Neural cell (in vitro differentiated cells): ENCODE data around the gene TMPRSS11A. TPM values are rescaled to one million over a fixed set of nuclear protein-coding genes. Genes with fewer than 3 reads are reported as not detected.

ENCODE experiments used
- H2AFZ ChIP-seq: fragments of 200-600, 300-800 bp; sonication (generic), shearing (Covaris generic); 2 replicates; pipeline ENCODE4 v1.6.0; 2014; ENCODE audit warnings: low read depth, mild to moderate bottlenecking, antibody characterized with exemption, low read length, moderate library complexity
- H3F3A ChIP-seq: fragments of 200-600 bp; shearing (Covaris generic); 2 replicates; pipeline ENCODE4 v1.6.1; 2016; ENCODE audit warnings: mild to moderate bottlenecking, moderate library complexity, mixed read lengths, antibody characterized with exemption, low read length; ENCODE audit not compliant: insufficient read depth, poor library complexity, severe bottlenecking
- H3K27ac ChIP-seq: fragments of 200-600, 300-800 bp; sonication (generic), shearing (Covaris generic); 2 replicates; pipeline ENCODE4 v1.5.1; 2014; ENCODE audit warnings: mild to moderate bottlenecking, low read length, moderate library complexity
- H3K27me3 ChIP-seq: fragments of 300-800, 200-600 bp; sonication (generic), shearing (Covaris generic); 2 replicates; pipeline ENCODE4 v1.6.0; 2014; ENCODE audit warnings: mild to moderate bottlenecking, low read depth, low read length, moderate library complexity; ENCODE audit not compliant: insufficient read depth
- H3K36me3 ChIP-seq: fragments of 300-800, 200-600 bp; sonication (generic), shearing (Covaris generic); 2 replicates; pipeline ENCODE4 v1.5.1; 2014; ENCODE audit warnings: mild to moderate bottlenecking, antibody characterized with exemption, low read length, moderate library complexity; ENCODE audit not compliant: insufficient read depth
- H3K4me2 ChIP-seq: fragments of 300-800, 200-600 bp; sonication (generic), shearing (Covaris generic); 2 replicates; pipeline ENCODE4 v1.6.0; 2014; ENCODE audit warnings: mild to moderate bottlenecking, low read length
- H3K4me3 ChIP-seq: fragments of 300-800, 200-600 bp; sonication (generic), shearing (Covaris generic); 2 replicates; pipeline ENCODE4 v1.5.1; 2014; ENCODE audit warnings: mild to moderate bottlenecking, low read length, moderate library complexity
- H3K79me2 ChIP-seq: fragments of 200-600 bp; shearing (Covaris generic); replicated peaks from 2 replicates; pipeline ENCODE4 v1.6.0; 2014; ENCODE audit warnings: mild to moderate bottlenecking, low read length, moderate library complexity; ENCODE audit not compliant: insufficient read depth
- H3K9ac ChIP-seq: fragments of 300-800, 200-600 bp; sonication (generic), shearing (Covaris generic); 2 replicates; pipeline ENCODE4 v1.6.1; 2016; ENCODE audit warnings: mild to moderate bottlenecking, low read length, mixed read lengths
- H3K9me2 ChIP-seq: fragments of 200-600 bp; shearing (Covaris generic); 2 replicates; pipeline ENCODE4 v1.6.1; 2016; ENCODE audit warnings: mild to moderate bottlenecking, low read length, mixed read lengths; ENCODE audit not compliant: insufficient read depth
- H3K9me3 ChIP-seq: fragments of 200-600, 300-800 bp; sonication (generic), shearing (Covaris generic); 2 replicates; pipeline ENCODE4 v1.6.1; 2016; ENCODE audit warnings: mild to moderate bottlenecking, mixed run types, low read length, moderate library complexity, mixed read lengths
- H4K20me1 ChIP-seq: fragments of 200-600 bp; shearing (Covaris generic); 2 replicates; pipeline ENCODE4 v1.6.1; 2016; ENCODE audit warnings: mild to moderate bottlenecking, mixed run types; ENCODE audit not compliant: insufficient read depth
- EP300 ChIP-seq: fragments of 450-650 bp; conservative IDR thresholded peaks from 2 replicates; pipeline ENCODE4 v1.6.1; 2014; ENCODE audit warnings: antibody characterized with exemption, mild to moderate bottlenecking, moderate library complexity; ENCODE audit not compliant: poor library complexity, severe bottlenecking
- EZH2 ChIP-seq: fragments of 200-600, 300-800 bp; shearing (Covaris generic), sonication (generic); IDR thresholded peaks from 2 replicates; pipeline ENCODE4 v1.6.1; 2014; ENCODE audit warnings: antibody characterized with exemption, low read length, borderline replicate concordance, mild to moderate bottlenecking; ENCODE audit not compliant: insufficient read depth, poor library complexity, severe bottlenecking
- MXI1 ChIP-seq: fragments of 450-650 bp; conservative IDR thresholded peaks from 2 replicates; pipeline ENCODE4 v1.6.1; 2014; ENCODE audit warnings: antibody characterized with exemption, mild to moderate bottlenecking; ENCODE audit not compliant: poor library complexity, severe bottlenecking
- POLR2AphosphoS5 ChIP-seq: IDR thresholded peaks from 2 replicates; pipeline ENCODE4 v1.6.1; 2012
- RAD21 ChIP-seq: fragments of 450-650 bp; conservative IDR thresholded peaks from 2 replicates; pipeline ENCODE4 v1.6.1; 2014; ENCODE audit warnings: antibody characterized with exemption, mild to moderate bottlenecking, moderate library complexity
- REST ChIP-seq: IDR thresholded peaks from 2 replicates; pipeline ENCODE4 v1.6.1; 2012; ENCODE audit warnings: borderline replicate concordance
- SMC3 ChIP-seq: fragments of 450-650 bp; conservative IDR thresholded peaks from 2 replicates; pipeline ENCODE4 v1.6.1; 2014; ENCODE audit warnings: antibody characterized with exemption, mild to moderate bottlenecking, moderate library complexity; ENCODE audit not compliant: poor library complexity
- TAF1 ChIP-seq: IDR thresholded peaks from 2 replicates; pipeline ENCODE4 v1.6.1; 2012; ENCODE audit warnings: low read depth
- polyA plus RNA-seq: library from polyadenylated mRNA; depleted of rRNA; stranded (reverse); fragments of >200 nt; gene quantifications from 2 replicates; pipeline ENCODE4 v1.2.3, GENCODE V29; 2014
- TF ChIP-seq, protein P1 (sequence below): fragments of 450-650 bp; IDR thresholded peaks from 2 replicates; pipeline ENCODE4 v1.5.1; 2014; ENCODE audit warnings: antibody characterized with exemption, mild to moderate bottlenecking, moderate library complexity; ENCODE audit not compliant: poor library complexity, severe bottlenecking

Gene TMPRSS11A
- polyA plus RNA-seq, 1 donor from 2014 or later = not detected

GRCh38 chr4:67910585-67910905 is 52.7 kb downstream of the TMPRSS11A start:
- Histone ChIP-seq H3K36me3 (no peaks in the 10 kb centered on the region), H3K9me2 (no peaks in the 10 kb centered on the region), H3K9me3 (no peaks in the 10 kb centered on the region), H4K20me1 (no peaks in the 10 kb centered on the region), H2AFZ (no peak overlapping the region), H3K4me3 (no peak overlapping the region), H3K27me3 (no peaks in the 10 kb centered on the region), H3F3A (no peaks in the 10 kb centered on the region), H3K4me2 (no peak overlapping the region), H3K79me2 (no peaks in the 10 kb centered on the region), H3K9ac (no peak overlapping the region), H3K27ac (no peak overlapping the region)
- TF ChIP-seq, protein P1, sequence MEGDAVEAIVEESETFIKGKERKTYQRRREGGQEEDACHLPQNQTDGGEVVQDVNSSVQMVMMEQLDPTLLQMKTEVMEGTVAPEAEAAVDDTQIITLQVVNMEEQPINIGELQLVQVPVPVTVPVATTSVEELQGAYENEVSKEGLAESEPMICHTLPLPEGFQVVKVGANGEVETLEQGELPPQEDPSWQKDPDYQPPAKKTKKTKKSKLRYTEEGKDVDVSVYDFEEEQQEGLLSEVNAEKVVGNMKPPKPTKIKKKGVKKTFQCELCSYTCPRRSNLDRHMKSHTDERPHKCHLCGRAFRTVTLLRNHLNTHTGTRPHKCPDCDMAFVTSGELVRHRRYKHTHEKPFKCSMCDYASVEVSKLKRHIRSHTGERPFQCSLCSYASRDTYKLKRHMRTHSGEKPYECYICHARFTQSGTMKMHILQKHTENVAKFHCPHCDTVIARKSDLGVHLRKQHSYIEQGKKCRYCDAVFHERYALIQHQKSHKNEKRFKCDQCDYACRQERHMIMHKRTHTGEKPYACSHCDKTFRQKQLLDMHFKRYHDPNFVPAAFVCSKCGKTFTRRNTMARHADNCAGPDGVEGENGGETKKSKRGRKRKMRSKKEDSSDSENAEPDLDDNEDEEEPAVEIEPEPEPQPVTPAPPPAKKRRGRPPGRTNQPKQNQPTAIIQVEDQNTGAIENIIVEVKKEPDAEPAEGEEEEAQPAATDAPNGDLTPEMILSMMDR = no peak
- TF ChIP-seq RAD21 = no peak
- no peak for TF ChIP-seq MXI1
- TF ChIP-seq REST = no peak
- no peak for TF ChIP-seq SMC3
- TF ChIP-seq TAF1 = no peak
- no peak for TF ChIP-seq EP300
- no peak for TF ChIP-seq EZH2
- TF ChIP-seq POLR2AphosphoS5 = no peak

DNA sequence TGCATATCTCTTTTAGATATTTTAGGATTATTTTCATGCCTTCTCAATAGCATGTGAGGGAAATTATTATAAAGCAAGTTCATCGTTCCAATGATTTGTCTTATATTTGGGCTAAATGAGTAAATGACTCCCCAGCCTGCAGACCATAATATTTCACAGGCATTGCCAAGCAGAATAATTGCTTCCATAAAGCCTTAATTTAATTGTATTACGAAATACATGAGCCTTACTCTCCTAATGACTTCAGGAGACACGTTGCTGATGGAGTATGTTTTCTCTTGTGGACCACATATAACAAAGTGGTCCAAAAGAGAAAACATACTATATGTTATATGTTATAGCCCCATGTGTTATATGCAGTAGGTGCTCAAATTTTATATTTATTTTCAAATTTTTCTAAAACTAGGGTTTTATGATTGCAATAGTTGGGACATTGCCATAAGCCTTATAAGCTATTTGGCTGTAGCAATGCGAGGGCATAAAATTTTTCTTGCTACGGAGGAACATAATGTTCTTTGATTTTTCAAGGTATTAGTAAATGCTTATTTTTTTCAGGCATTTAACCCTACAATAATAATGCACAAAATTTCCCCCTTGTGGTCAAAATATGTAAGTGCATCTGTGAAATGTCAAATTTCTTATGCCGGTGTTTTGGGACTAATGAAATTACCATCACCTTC is 53.2 kb downstream of the TMPRSS11A start:
- no peak overlapping the region for H2AFZ ChIP-seq
- H3F3A ChIP-seq = no peaks in the 10 kb centered on the region
- no peak overlapping the region for H3K27ac ChIP-seq
- H3K9me2 ChIP-seq = no peaks in the 10 kb centered on the region
- no peak overlapping the region for H3K4me2 ChIP-seq
- H3K27me3 ChIP-seq = no peaks in the 10 kb centered on the region
- no peaks in the 10 kb centered on the region for H3K79me2 ChIP-seq
- H3K9ac ChIP-seq = no peak overlapping the region
- H3K4me3 ChIP-seq = no peak overlapping the region
- no peaks in the 10 kb centered on the region for H4K20me1 ChIP-seq
- TF ChIP-seq, protein P1 = peak; percentile 27
- no peak for TF ChIP-seq EP300
- no peak for TF ChIP-seq POLR2AphosphoS5
- no peaks in the 10 kb centered on the region for H3K9me3 ChIP-seq
- no peaks in the 10 kb centered on the region for H3K36me3 ChIP-seq
